GM23248 (cell line): ENCODE results near the gene EFCAB5.

Experiments used
- EZH2 ChIP-seq: fragments of 200-600 bp; sonication (generic); IDR thresholded peaks from 2 replicates; pipeline ENCODE4 v1.6.1; 2018; ENCODE audit warnings: antibody characterized with exemption, mild to moderate bottlenecking; ENCODE audit not compliant: insufficient read depth, poor library complexity, severe bottlenecking
- EZH2phosphoT487 ChIP-seq: fragments of 200-600 bp; sonication (generic); IDR thresholded peaks from 2 replicates; pipeline ENCODE4 v1.6.1; 2018; ENCODE audit warnings: antibody characterized with exemption, moderate library complexity, mild to moderate bottlenecking, low read depth; ENCODE audit not compliant: insufficient read depth

GRCh38 chr17:30117675-30118081 is 176.2 kb downstream of the EFCAB5 start:
- no peak for TF ChIP-seq EZH2
- no peak for TF ChIP-seq EZH2phosphoT487
